SK-N-SH (cell line): ENCODE data around the gene ZNF132. TPM values are rescaled to one million over a fixed set of nuclear protein-coding genes. Genes with fewer than 3 reads are reported as not detected.

Experiments
- CTCF ChIA-PET: fragments of 300-600, 350-600 bp; formaldehyde crosslinking; extraction: SDS; loops from one replicate; lab custom pipeline; 2021; lab: Yijun Ruan, JAX
- POLR2A ChIA-PET: fragments of 350-600 bp; sonication (Branson Sonifier 250); formaldehyde crosslinking; extraction: SDS; loops from one replicate; lab custom pipeline; 2020; ENCODE audit warnings: antibody characterized with exemption, inconsistent platforms; lab: Yijun Ruan, JAX
- DNase-seq: peaks from one replicate; pipeline ENCODE4 v3.0.0; 2012
- H2AFZ ChIP-seq: fragments of 200-600 bp; sonication (generic); 2 replicates; pipeline ENCODE4 v1.8.1; 2016; ENCODE audit warnings: antibody characterized with exemption, mild to moderate bottlenecking, low read depth
- H3F3A ChIP-seq: fragments of 200-600 bp; sonication (generic); replicated peaks from 2 replicates; pipeline ENCODE3; 2016; ENCODE audit warnings: antibody characterized with exemption, mild to moderate bottlenecking; ENCODE audit not compliant: insufficient read depth
- H3K27ac ChIP-seq, 2 experiments: fragments of 200-500 bp in 1 of 2; fragments of 200-600 bp in 1 of 2; sonication (Bioruptor generic) in 1 of 2; sonication (generic), shearing (Covaris generic) in 1 of 2; 2 replicates each; pipeline versions ENCODE4 v1.5.1 to v1.6.1; 2014 to 2016; ENCODE audit warnings: low read depth in 2 of 2, inconsistent platforms in 1 of 2, low read length in 1 of 2, mild to moderate bottlenecking in 1 of 2, mixed read lengths in 1 of 2
- H3K27me3 ChIP-seq: fragments of 200-600 bp; sonication (generic), shearing (Covaris generic); 2 replicates; pipeline ENCODE4 v1.6.1; 2016; ENCODE audit warnings: mixed run types; ENCODE audit not compliant: insufficient read depth
- H3K36me3 ChIP-seq, 2 experiments: fragments of 200-500 bp in 1 of 2; fragments of 200-600 bp in 1 of 2; sonication (Bioruptor generic) in 1 of 2; sonication (generic) in 1 of 2; replicated peaks in 1 of 2; 2 replicates each; pipeline versions ENCODE3 to v1.5.1; 2014 to 2016; ENCODE audit warnings: low read length in 1 of 2, mild to moderate bottlenecking in 1 of 2; ENCODE audit not compliant: insufficient read depth in 2 of 2, control insufficient read depth in 1 of 2
- H3K4me1 ChIP-seq, 2 experiments: fragments of 200-500 bp in 1 of 2; fragments of 200-600 bp in 1 of 2; sonication (Bioruptor generic) in 1 of 2; sonication (generic), shearing (Covaris generic) in 1 of 2; 2 replicates each; pipeline versions ENCODE4 v1.5.1 to v1.6.1; 2014 to 2016; ENCODE audit warnings: low read depth in 1 of 2, low read length in 1 of 2, mixed run types in 1 of 2; ENCODE audit not compliant: insufficient read depth in 2 of 2, control insufficient read depth in 1 of 2
- H3K4me2 ChIP-seq: fragments of 200-600 bp; sonication (generic), shearing (Covaris generic); 2 replicates; pipeline ENCODE4 v1.6.1; 2017; ENCODE audit warnings: mixed run types
- H3K4me3 ChIP-seq, 2 experiments: fragments of 200-500 bp in 1 of 2; fragments of 200-600 bp in 1 of 2; sonication (Bioruptor generic) in 1 of 2; sonication (generic), shearing (Covaris generic) in 1 of 2; 2 replicates each; pipeline versions ENCODE4 v1.5.1 to v1.8.1; 2014 to 2016; ENCODE audit warnings: low read depth in 2 of 2, inconsistent platforms in 1 of 2, low read length in 1 of 2, mild to moderate bottlenecking in 1 of 2, mixed read lengths in 1 of 2, moderate library complexity in 1 of 2
- H3K79me2 ChIP-seq: fragments of 200-600 bp; sonication (generic); 2 replicates; pipeline ENCODE4 v1.8.1; 2017; ENCODE audit warnings: mild to moderate bottlenecking; ENCODE audit not compliant: insufficient read depth
- H3K9ac ChIP-seq: fragments of 200-600 bp; sonication (generic); 2 replicates; pipeline ENCODE4 v1.6.1; 2017; ENCODE audit warnings: mixed run types
- H3K9me2 ChIP-seq: fragments of 200-600 bp; sonication (generic); 2 replicates; pipeline ENCODE4 v1.6.1; 2017; ENCODE audit warnings: mixed run types
- H3K9me3 ChIP-seq: fragments of 200-600 bp; sonication (generic); 2 replicates; pipeline ENCODE4 v1.6.1; 2017; ENCODE audit warnings: mixed run types, mild to moderate bottlenecking, moderate library complexity
- H4K20me1 ChIP-seq: fragments of 200-600 bp; sonication (generic); 2 replicates; pipeline ENCODE4 v1.6.1; 2017; ENCODE audit warnings: mild to moderate bottlenecking, mixed run types; ENCODE audit not compliant: insufficient read depth
- GABPA ChIP-seq: IDR thresholded peaks from 2 replicates; pipeline ENCODE4 v1.4.0; 2012; ENCODE audit warnings: low read depth, mild to moderate bottlenecking
- MXI1 ChIP-seq: IDR thresholded peaks from 2 replicates; pipeline ENCODE4 v1.6.1; 2012; ENCODE audit warnings: mild to moderate bottlenecking, low read depth, low read length, improper control_type of control experiment
- NFIC ChIP-seq: IDR thresholded peaks from 2 replicates; pipeline ENCODE4 v1.4.0; 2012; ENCODE audit warnings: borderline replicate concordance
- RAD21 ChIP-seq: IDR thresholded peaks from 2 replicates; pipeline ENCODE4 v1.6.1; 2012; ENCODE audit warnings: mild to moderate bottlenecking, low read length
- RXRA ChIP-seq: IDR thresholded peaks from 2 replicates; pipeline ENCODE4 v1.4.0; 2012; ENCODE audit warnings: low read depth, mild to moderate bottlenecking, borderline replicate concordance
- TCF12 ChIP-seq: IDR thresholded peaks from 2 replicates; pipeline ENCODE4 v1.4.0; 2012
- WGBS: methylation state at CpG from one replicate; pipeline ENCODE4 v1.1.6; 2017; ENCODE audit warnings: low lambda C conversion rate; 5-methylcytosine and 5-hydroxymethylcytosine counted together
- polyA plus RNA-seq, 3 experiments: library from polyadenylated mRNA; depleted of rRNA; stranded (reverse); fragments of >200 nt; gene quantifications; 2 replicates each; pipeline ENCODE4 v1.2.3, GENCODE V29; 2012
- TF ChIP-seq, protein P1 (sequence below): IDR thresholded peaks from 2 replicates; pipeline ENCODE4 v1.6.1; 2012; ENCODE audit warnings: mild to moderate bottlenecking, low read depth, low read length, moderate library complexity
- TF ChIP-seq, protein P2 (sequence below): fragments of 200-600 bp; sonication (generic); IDR thresholded peaks from 2 replicates; pipeline ENCODE4 v1.6.1; 2017; ENCODE audit warnings: antibody characterized with exemption, mild to moderate bottlenecking, moderate library complexity
- TF ChIP-seq, protein P3 (sequence below): IDR thresholded peaks from 2 replicates; pipeline ENCODE4 v1.4.0; 2012; ENCODE audit warnings: low read depth, borderline replicate concordance
- TF ChIP-seq, protein P4 (sequence below): fragments of 150-350 bp; IDR thresholded peaks from 2 replicates; pipeline ENCODE4 v1.6.1; 2017; ENCODE audit warnings: antibody characterized with exemption, low read length, low read depth, borderline replicate concordance
- TF ChIP-seq, protein P5 (sequence below): IDR thresholded peaks from 2 replicates; pipeline ENCODE4; 2012

Gene ZNF132
- polyA plus RNA-seq, 1 of the 3 experiments (the other 2 are of a cell fraction) = 1.3 TPM

DNA sequence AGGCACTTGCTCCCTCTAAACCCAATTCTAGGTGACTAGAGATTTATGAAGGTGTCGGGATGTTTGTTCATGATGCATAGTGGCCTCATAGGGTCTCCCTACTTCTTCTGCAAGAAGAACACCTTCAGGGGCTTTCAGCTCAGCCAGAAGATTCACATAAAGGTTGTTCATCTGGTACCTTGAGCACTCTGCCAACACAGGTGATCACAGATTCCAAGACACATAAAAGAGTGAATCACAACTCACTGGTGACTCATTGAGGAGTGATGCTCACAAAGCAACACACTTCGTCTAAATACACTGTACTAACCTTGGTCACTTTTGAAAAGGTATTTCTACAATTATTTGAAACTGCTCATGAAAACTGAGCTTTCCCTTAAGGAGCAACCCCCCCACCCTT is 20.1 kb upstream of the ZNF132 start:
- Histone ChIP-seq H3K4me1 (no peaks in the 10 kb centered on the region), H4K20me1 (no peaks in the 10 kb centered on the region), H3K9ac (no peak overlapping the region), H3K4me2 (no peak overlapping the region), H3K4me3 (no peak overlapping the region), H3K9me2 (no peaks in the 10 kb centered on the region), H3K9me3 (no peaks in the 10 kb centered on the region), H2AFZ (no peak overlapping the region), H3K36me3 (peaks cover 3 to 11% of the 10 kb centered on the region in 2 experiments), H3K27me3 (no peaks in the 10 kb centered on the region), H3K27ac (no peak overlapping the region), H3F3A (no peaks in the 10 kb centered on the region), H3K79me2 (0 out of 2 replicates have a peak, but pooled peaks cover 3% of the 10 kb centered on the region)
- ChIA-PET CTCF (no interaction called here), POLR2A (interaction anchor here (1.0 kb wide), 1 partner anchor 16 kb away, joined by 4 read pairs; the partner anchor contains the start of gene ZNF446)
- no peak for DNase-seq
- 64% methylated on average over 2 of the region's 2 CpGs for WGBS
- TF ChIP-seq, protein P1, sequence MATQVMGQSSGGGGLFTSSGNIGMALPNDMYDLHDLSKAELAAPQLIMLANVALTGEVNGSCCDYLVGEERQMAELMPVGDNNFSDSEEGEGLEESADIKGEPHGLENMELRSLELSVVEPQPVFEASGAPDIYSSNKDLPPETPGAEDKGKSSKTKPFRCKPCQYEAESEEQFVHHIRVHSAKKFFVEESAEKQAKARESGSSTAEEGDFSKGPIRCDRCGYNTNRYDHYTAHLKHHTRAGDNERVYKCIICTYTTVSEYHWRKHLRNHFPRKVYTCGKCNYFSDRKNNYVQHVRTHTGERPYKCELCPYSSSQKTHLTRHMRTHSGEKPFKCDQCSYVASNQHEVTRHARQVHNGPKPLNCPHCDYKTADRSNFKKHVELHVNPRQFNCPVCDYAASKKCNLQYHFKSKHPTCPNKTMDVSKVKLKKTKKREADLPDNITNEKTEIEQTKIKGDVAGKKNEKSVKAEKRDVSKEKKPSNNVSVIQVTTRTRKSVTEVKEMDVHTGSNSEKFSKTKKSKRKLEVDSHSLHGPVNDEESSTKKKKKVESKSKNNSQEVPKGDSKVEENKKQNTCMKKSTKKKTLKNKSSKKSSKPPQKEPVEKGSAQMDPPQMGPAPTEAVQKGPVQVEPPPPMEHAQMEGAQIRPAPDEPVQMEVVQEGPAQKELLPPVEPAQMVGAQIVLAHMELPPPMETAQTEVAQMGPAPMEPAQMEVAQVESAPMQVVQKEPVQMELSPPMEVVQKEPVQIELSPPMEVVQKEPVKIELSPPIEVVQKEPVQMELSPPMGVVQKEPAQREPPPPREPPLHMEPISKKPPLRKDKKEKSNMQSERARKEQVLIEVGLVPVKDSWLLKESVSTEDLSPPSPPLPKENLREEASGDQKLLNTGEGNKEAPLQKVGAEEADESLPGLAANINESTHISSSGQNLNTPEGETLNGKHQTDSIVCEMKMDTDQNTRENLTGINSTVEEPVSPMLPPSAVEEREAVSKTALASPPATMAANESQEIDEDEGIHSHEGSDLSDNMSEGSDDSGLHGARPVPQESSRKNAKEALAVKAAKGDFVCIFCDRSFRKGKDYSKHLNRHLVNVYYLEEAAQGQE = no peak
- TF ChIP-seq RAD21 = no peak
- TF ChIP-seq, protein P2, sequence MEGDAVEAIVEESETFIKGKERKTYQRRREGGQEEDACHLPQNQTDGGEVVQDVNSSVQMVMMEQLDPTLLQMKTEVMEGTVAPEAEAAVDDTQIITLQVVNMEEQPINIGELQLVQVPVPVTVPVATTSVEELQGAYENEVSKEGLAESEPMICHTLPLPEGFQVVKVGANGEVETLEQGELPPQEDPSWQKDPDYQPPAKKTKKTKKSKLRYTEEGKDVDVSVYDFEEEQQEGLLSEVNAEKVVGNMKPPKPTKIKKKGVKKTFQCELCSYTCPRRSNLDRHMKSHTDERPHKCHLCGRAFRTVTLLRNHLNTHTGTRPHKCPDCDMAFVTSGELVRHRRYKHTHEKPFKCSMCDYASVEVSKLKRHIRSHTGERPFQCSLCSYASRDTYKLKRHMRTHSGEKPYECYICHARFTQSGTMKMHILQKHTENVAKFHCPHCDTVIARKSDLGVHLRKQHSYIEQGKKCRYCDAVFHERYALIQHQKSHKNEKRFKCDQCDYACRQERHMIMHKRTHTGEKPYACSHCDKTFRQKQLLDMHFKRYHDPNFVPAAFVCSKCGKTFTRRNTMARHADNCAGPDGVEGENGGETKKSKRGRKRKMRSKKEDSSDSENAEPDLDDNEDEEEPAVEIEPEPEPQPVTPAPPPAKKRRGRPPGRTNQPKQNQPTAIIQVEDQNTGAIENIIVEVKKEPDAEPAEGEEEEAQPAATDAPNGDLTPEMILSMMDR = no peak
- TF ChIP-seq NFIC = no peak
- TF ChIP-seq, protein P3, sequence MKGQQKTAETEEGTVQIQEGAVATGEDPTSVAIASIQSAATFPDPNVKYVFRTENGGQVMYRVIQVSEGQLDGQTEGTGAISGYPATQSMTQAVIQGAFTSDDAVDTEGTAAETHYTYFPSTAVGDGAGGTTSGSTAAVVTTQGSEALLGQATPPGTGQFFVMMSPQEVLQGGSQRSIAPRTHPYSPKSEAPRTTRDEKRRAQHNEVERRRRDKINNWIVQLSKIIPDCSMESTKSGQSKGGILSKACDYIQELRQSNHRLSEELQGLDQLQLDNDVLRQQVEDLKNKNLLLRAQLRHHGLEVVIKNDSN = no peak
- TF ChIP-seq RXRA = no peak
- TF ChIP-seq, protein P4, sequence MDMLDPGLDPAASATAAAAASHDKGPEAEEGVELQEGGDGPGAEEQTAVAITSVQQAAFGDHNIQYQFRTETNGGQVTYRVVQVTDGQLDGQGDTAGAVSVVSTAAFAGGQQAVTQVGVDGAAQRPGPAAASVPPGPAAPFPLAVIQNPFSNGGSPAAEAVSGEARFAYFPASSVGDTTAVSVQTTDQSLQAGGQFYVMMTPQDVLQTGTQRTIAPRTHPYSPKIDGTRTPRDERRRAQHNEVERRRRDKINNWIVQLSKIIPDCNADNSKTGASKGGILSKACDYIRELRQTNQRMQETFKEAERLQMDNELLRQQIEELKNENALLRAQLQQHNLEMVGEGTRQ = no peak
- no peak for TF ChIP-seq GABPA
- no peak for TF ChIP-seq TCF12
- TF ChIP-seq, protein P5, sequence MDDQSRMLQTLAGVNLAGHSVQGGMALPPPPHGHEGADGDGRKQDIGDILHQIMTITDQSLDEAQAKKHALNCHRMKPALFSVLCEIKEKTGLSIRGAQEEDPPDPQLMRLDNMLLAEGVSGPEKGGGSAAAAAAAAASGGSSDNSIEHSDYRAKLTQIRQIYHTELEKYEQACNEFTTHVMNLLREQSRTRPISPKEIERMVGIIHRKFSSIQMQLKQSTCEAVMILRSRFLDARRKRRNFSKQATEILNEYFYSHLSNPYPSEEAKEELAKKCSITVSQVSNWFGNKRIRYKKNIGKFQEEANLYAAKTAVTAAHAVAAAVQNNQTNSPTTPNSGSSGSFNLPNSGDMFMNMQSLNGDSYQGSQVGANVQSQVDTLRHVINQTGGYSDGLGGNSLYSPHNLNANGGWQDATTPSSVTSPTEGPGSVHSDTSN = no peak
- TF ChIP-seq MXI1 = no peak
